ENCODE results near the gene PPM1L.

Gene PPM1L

DNA sequence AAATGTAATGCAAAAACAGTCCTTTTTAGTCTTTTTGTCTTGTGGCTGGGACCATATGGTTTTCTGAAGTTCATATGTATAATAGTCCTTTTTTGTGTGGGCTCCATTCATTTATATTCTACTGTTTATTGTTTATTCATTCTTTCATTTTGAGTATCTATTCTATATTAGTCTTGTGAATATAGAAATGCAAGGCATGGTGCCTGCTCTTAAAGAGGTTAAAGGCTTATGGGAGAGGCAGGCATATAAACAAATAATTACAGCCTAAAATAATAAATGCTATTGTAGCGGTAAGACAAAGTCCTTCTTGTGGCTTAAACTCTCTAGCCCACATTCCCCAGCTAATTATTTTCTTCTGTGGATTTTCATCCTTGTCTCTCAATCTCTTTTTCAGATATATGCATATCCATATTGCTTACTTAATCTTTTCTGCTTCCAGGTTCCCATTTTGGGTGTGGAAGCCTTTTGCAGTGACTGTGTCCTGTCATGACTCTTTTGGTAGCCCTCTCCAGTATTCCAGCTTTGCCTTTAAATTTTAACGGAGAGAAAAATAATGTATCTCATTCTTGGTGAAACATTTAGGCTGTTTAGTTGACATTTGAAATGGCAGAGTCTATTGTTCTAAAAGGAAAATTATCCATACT is 101.6 kb downstream of the PPM1L start:
- DNase-seq, result no peak

DNA sequence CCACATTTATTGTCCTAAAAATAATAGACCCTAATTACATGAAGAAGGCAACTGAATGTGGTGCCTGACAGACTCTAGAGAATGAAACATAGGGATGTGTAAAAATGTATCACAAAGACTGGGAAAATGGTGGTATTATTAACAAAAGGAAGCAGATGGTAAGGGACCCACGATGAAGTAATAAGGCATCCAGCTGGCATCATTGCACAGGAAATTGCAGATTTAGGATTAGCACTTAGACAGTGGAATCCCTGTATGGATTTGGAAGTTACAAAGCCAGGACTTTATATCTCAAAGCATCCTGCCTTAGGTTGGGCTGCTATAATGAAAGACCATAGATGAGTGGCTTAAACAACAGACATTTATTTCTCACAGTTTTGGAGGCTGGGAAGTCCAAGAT is 104.3 kb downstream of the PPM1L start:
- DNase-seq, result no peak

DNA sequence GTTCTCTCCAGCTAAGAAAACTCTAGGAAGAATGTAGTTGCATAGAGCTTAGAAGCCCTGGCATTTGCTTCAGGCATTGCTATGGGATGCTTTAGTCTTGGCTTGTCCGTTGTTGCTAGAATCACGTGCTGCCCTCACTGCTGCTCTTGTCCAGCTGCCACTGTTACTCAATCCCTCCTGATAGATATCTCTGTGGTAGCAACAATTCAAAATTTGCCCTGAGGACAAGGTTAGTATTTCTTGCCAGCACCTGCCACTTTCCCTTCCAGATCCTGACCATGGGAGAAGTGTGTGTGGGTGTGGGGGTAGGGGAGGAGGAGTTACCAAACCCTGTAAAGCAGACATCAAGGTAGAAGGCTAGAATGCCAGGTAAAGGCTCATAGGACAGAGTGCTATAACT is 113.8 kb downstream of the PPM1L start:
- DNase-seq, result no peak

DNA sequence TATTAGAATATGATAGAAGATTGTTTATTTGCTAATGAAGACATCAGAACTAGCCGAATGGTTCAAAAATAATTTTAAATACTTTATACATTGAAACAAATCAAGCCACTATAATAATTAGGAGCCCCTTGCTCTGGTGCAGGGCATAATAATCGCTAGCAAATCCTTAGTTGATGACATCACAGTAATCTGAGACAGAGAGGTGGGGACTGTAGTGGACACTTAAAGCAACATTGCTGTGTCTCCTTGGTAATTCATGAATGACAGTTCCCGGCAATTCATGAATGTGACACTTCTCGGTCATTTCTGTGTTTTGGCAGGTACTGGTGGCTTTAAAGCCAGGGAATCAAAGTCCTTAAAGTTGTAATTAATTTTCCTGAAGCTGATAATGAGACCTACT is 114.3 kb downstream of the PPM1L start:
- no peak for DNase-seq

DNA sequence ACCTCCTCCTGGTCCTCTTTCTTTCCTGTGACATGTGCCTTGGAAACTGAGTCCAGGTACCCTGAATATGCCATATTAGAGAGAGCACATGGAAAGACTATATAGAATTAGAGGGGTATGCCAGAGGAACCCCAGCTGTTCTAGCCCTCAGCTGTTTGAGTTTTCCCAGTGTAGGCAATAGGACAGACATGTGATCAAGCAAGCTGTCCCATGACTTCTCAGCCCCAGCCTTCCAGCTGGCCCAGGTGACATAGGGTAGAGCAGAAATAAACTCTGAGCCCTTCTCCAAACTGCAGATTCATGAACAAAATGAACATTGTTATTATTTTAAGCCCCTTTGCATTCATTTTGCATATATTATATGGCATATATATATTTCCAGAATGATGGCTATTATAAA is 118.7 kb downstream of the PPM1L start:
- no peak for DNase-seq

DNA sequence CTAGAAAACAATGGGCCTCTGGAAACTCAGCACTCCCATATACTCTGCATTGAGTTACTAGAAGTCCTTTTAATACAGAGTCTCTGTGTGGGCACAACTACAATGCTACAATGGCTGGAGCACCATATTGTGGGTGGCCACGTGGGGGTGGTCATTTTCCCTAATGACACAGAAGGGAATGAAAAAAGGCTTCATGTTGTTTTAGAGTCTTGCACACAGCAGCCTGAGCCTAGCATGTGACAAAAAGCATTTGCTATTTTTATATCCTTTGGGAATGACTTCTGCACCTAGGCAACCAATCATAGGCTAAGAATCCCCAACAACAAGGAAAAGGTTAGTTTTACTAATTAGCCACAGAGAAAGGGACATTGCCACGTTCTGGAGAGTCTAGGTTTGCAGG is 120.6 kb downstream of the PPM1L start:
- DNase-seq, result no peak

DNA sequence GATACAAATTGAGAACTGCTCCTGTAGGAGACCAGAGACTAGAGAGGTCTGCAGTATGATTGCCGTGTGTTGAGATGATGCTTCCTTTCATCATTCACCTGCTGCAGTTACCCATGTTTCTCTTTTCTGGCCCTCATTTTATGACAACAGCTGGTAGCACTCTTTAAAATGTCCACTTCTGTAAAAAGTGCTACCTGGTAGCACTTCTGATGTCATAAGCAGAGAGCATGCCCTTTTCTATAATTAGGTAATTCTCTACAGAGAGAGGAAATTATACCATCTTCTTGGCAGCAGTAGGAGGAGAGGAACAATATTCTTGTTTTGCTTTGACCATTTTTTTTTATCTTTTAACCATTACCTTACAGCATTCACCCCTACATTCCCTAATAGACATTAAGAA is 123.8 kb downstream of the PPM1L start:
- no peak for DNase-seq

DNA sequence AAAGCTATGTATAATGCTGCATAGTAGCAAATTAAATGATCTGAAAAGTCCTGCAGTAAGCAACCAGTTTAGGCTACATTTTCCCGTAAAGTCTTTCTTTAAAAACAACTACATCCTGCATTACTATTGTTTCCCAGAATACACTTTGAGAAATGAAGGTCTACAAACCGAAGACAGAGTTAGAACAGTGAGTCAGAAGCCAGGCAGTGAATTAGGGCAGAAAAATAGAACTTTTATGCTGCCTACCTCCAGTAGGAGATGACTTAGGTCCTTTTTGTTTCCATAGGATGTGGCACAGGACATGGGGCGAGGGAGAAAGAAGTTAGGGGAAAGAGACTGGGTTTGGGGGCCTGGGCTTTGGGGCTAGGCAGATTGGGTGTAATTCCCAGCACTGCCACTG is 127.3 kb downstream of the PPM1L start:
- DNase-seq, result no peak

DNA sequence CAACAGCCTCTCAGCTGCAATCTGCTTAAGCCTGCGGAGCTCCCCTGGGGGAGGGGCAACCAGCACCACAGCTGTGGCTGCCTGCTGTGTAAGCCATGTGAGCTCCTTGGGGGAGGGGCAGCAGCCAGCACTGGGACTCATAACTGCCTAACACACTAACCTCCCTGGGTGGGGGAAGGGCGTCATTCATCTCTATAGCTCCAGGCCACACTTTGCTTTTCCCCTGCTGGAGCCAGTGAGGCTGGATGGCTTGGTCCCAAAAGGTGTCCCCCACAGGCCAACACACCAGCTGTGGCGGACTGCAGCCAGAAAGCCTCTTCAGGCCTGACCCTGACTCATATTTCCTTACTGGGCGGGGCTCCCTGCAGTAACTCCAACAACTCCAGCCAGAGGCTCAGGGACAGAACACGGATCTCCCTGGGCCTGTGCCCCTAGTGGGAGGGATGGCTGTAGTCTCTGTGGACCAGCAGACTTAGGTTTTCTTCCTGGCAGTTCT is 129.8 kb downstream of the PPM1L start:
- peak; percentile 40 for DNase-seq

GRCh38 chr3:160886421-160886820 is 130.4 kb downstream of the PPM1L start:
- no peak for DNase-seq

GRCh38 chr3:160893207-160893606 is 137.2 kb downstream of the PPM1L start:
- DNase-seq, result no peak

DNA sequence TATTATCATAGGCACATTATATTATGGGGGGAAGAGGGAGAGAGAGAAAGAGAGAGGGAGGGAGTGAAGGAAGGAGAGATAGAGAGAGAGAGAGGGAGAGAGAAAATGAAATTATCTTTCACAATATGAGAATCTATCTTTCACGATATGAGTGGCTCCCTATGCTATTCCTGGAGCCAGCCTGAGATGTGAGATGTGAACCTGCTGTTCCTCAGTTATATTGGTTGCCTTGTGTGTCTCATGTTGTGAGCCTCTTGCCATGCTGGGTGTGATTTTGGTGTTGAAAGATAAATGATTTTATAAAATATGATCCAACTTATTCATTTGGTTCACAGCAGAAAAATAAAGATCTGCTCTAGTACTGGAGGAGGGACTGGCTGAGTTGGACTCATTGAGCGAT is 148.7 kb downstream of the PPM1L start:
- no peak for DNase-seq

DNA sequence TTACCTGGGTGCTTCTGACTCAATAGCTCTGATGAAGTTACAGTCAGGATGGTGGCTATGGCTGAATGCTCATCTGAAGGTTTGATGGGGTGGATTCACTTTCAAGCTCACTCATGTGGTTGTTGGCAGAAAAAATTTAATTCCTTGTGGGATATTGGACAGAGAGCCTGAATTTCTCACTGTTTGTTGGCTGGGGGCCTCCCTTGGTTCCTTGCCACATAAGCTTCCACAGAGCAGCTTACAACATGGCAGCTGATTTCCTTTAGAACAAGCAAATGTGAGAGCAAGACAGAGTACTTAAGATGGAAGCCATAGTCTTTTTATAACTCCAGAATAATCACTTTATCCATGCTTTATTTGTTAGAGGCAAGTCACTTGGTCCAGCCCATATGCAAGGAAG is 150.6 kb downstream of the PPM1L start:
- DNase-seq, result no peak

DNA sequence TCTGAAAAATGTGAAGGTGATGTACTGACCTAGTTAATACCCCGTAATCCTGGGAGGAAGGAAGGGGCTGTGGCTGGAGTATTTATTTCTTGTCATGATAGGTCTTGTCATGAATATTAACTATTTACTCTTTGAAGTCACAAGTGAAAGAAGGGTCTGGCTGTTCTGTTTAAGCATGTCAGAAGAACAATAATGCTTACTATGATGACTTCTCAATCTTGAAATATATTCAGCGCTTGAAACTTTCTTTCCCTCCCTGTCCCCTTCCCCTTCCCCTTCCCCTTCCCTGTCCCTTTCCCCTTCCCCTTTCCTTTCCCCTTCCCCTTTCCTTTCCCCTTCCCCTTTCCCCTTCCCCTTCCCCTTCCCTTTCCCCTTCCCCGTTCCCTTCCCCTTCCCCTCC is 153.9 kb downstream of the PPM1L start:
- DNase-seq, result no peak

- no peak for DNase-seq
Observed at GRCh38 chr3:160911411-160911810, 155.4 kb downstream of the PPM1L start.

GRCh38 chr3:160916472-160916871 is 160.4 kb downstream of the PPM1L start:
- DNase-seq, result no peak

DNA sequence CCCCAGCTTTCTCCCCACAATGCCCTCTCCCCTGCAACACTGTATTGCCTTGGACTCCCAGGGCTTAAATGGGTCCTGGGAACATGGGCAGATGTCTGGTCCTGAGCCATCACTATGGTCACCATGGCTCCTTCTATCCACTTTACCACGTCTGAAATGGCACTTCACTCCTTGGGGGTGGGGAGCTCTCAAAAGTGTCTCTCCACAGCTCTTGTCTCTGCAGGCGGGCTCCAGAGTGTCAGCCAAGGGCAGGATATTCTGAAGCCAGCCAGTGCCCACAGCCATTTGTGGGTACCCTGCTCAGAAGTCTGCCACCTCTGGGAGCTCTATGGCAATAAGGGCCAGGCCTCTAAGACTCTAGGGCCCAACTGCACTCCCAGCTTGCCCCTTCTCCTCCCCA is 163.9 kb downstream of the PPM1L start:
- DNase-seq, result no peak

DNA sequence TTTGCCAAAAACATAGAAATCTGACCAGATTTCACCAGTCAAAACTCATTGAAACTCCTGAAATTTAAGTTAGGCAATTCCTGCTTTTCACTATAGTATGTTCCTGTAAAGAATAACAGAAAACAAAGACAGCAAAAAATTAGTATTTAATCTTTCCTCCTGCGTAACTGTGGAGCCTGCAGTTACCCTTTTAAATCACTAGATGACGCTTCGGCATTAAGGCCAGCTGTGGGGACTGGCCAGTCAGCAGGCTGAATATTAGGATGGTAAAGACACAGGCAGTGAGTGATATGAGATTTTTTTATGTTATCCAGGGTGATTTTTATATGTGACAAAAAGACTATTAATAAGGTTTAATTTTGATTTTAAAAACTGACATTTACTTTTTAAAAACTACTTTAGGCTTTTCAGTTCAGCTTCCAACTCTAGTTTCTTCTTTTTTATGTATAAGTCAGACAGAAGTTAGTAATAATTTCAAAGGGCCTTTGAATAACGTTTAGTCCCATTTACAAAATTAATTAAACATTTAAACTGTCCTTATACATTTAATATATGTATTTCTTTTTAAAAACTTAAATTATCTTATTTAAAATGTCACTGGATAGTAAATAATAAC is 165.1 kb downstream of the PPM1L start:
- peak; percentile 27 for DNase-seq

GRCh38 chr3:160924776-160925175 is 168.7 kb downstream of the PPM1L start:
- DNase-seq, result no peak

DNA sequence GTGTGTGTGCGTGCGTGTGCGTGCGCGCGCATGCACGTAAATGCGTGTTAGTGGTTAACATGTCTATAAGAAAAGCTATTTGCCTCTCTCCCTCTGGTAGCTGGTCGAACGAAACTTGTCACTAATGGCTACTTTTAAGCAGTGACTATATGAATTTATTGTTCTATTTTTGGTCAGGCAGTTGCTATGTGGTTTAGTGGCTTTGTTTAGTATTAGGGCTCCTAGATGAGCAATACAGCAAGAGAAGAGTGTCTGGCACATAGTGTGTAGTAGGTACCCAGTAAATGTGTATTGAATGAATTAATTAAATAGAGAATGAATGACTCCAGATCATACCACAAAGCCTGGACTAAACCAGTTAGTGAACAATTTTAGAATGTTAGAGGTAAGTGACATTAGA is 171.6 kb downstream of the PPM1L start:
- no peak for DNase-seq

- DNase-seq, result peak; percentile 7
Observed at GRCh38 chr3:160928183-160928726, 172.2 kb downstream of the PPM1L start.

GRCh38 chr3:160929595-160929994 is 173.6 kb downstream of the PPM1L start:
- no peak for DNase-seq

- DNase-seq, result peak; percentile 10
Observed at GRCh38 chr3:160931474-160931873, 175.4 kb downstream of the PPM1L start.

- no peak for DNase-seq
Observed at GRCh38 chr3:160935413-160936095, 179.5 kb downstream of the PPM1L start.
